Astrocyte (in vitro differentiated cells and primary cell): ENCODE measurements around the gene CIAO3. TPM values are rescaled to one million over a fixed set of nuclear protein-coding genes. Genes with fewer than 3 reads are reported as not detected.

Experiments
- DNase-seq: peaks from one replicate; pipeline ENCODE4 v3.0.0-alpha.2; 2010; ENCODE audit warnings: low read depth
- FAIRE-seq: peaks from 2 replicates; lab custom pipeline; 2011; peaks lifted over from hg19 to GRCh38; lab: Jason Lieb, UNC
- H2AFZ ChIP-seq: 2 replicates; pipeline ENCODE4 v1.6.0; 2012; ENCODE audit warnings: low read depth, low read length, inconsistent platforms
- H3K27ac ChIP-seq: 2 replicates; pipeline ENCODE4 v1.5.1; 2011; ENCODE audit warnings: low read depth, low read length, inconsistent platforms
- H3K27me3 ChIP-seq: 2 replicates; pipeline ENCODE4 v1.6.0; 2011; ENCODE audit warnings: low read length, inconsistent platforms; ENCODE audit not compliant: insufficient read depth
- H3K36me3 ChIP-seq: 2 replicates; pipeline ENCODE4 v1.5.1; 2011; ENCODE audit warnings: low read length, inconsistent platforms; ENCODE audit not compliant: insufficient read depth
- H3K4me1 ChIP-seq: 2 replicates; pipeline ENCODE4 v1.5.1; 2011; ENCODE audit warnings: low read length, inconsistent platforms; ENCODE audit not compliant: insufficient read depth
- H3K4me2 ChIP-seq: 2 replicates; pipeline ENCODE4 v1.6.0; 2012; ENCODE audit warnings: low read length, inconsistent platforms
- H3K4me3 ChIP-seq: 2 replicates; pipeline ENCODE4 v1.5.1; 2011; ENCODE audit warnings: low read depth, mild to moderate bottlenecking, low read length, inconsistent platforms; ENCODE audit not compliant: insufficient read depth
- H3K79me2 ChIP-seq: 2 replicates; pipeline ENCODE4 v1.6.0; 2012; ENCODE audit warnings: mild to moderate bottlenecking, low read length, inconsistent platforms; ENCODE audit not compliant: insufficient read depth
- H3K9ac ChIP-seq: 2 replicates; pipeline ENCODE4 v1.6.0; 2012; ENCODE audit warnings: mild to moderate bottlenecking, low read length, inconsistent platforms
- H3K9me3 ChIP-seq: 2 replicates; pipeline ENCODE4 v1.5.1; 2012; ENCODE audit warnings: low read depth, mild to moderate bottlenecking, low read length, inconsistent platforms; ENCODE audit not compliant: insufficient read depth
- H4K20me1 ChIP-seq: 2 replicates; pipeline ENCODE4 v1.6.0; 2012; ENCODE audit warnings: low read length, inconsistent platforms; ENCODE audit not compliant: insufficient read depth
- H3K27ac Mint-ChIP-seq: one replicate; pipeline ENCODE4 v1.8.0; 2021; ENCODE audit warnings: mild to moderate bottlenecking, mixed read lengths; ENCODE audit not compliant: unreplicated experiment
- H3K27me3 Mint-ChIP-seq: one replicate; pipeline ENCODE4 v1.8.0; 2021; ENCODE audit warnings: low read depth, mixed read lengths; ENCODE audit not compliant: unreplicated experiment
- H3K36me3 Mint-ChIP-seq: one replicate; pipeline ENCODE4 v1.8.0; 2021; ENCODE audit warnings: low read depth, mixed read lengths; ENCODE audit not compliant: unreplicated experiment
- H3K4me1 Mint-ChIP-seq: one replicate; pipeline ENCODE4 v1.8.0; 2021; ENCODE audit warnings: low read depth, mixed read lengths; ENCODE audit not compliant: unreplicated experiment
- H3K4me3 Mint-ChIP-seq: one replicate; pipeline ENCODE4 v1.8.0; 2021; ENCODE audit warnings: mild to moderate bottlenecking, moderate library complexity, mixed read lengths; ENCODE audit not compliant: unreplicated experiment
- H3K9me3 Mint-ChIP-seq: one replicate; pipeline ENCODE4 v1.8.0; 2021; ENCODE audit warnings: mild to moderate bottlenecking, mixed read lengths; ENCODE audit not compliant: unreplicated experiment
- CTCF ChIP-seq: IDR thresholded peaks from 2 replicates; pipeline ENCODE4 v1.5.1; 2011; ENCODE audit warnings: low read depth, mild to moderate bottlenecking, inconsistent platforms, low read length, moderate library complexity; ENCODE audit not compliant: insufficient read depth
- EZH2 ChIP-seq: IDR thresholded peaks from 2 replicates; pipeline ENCODE4 v1.6.1; 2012; ENCODE audit warnings: mild to moderate bottlenecking, low read length, inconsistent platforms; ENCODE audit not compliant: insufficient read depth
- total RNA-seq: library from RNA; stranded (reverse); gene quantifications from 2 replicates; pipeline ENCODE4 v1.2.1, GENCODE V29; 2021

Gene CIAO3
- total RNA-seq, 1 donor from 2014 or later = 19.6 TPM

- H2AFZ ChIP-seq = no peak overlapping the region
- H3K4me1 Mint-ChIP-seq = no peaks in the 10 kb centered on the region
- no peaks in the 10 kb centered on the region for H3K36me3 Mint-ChIP-seq
- H3K79me2 ChIP-seq = no peaks in the 10 kb centered on the region
- TF ChIP-seq CTCF (no peak), EZH2 (no peak)
- H3K36me3 ChIP-seq = no peaks in the 10 kb centered on the region
- no peaks in the 10 kb centered on the region for H3K27me3 ChIP-seq
- no peaks in the 10 kb centered on the region for H4K20me1 ChIP-seq
- no peaks in the 10 kb centered on the region for H3K9me3 Mint-ChIP-seq
- FAIRE-seq (no peak), DNase-seq (no peak)
- no peak overlapping the region for H3K27ac ChIP-seq
- no peak overlapping the region for H3K4me2 ChIP-seq
- peaks cover 6% of the 10 kb centered on the region for H3K27me3 Mint-ChIP-seq
- H3K9ac ChIP-seq = no peak overlapping the region
- no peaks in the 10 kb centered on the region for H3K9me3 ChIP-seq
- H3K4me3 Mint-ChIP-seq = no peak overlapping the region
- H3K4me3 ChIP-seq = no peak overlapping the region
- H3K4me1 ChIP-seq = no peaks in the 10 kb centered on the region
- no peak overlapping the region for H3K27ac Mint-ChIP-seq
These were observed 27.0 kb upstream of the CIAO3 start for GRCh38 chr16:767743-768235.

- Histone ChIP-seq H3K4me2 (no peak overlapping the region), H3K27ac (no peak overlapping the region), H3K27me3 (no peaks in the 10 kb centered on the region), H4K20me1 (no peaks in the 10 kb centered on the region), H3K36me3 (no peaks in the 10 kb centered on the region), H3K79me2 (no peaks in the 10 kb centered on the region), H3K9me3 (no peaks in the 10 kb centered on the region), H3K4me1 (no peaks in the 10 kb centered on the region), H3K4me3 (no peak overlapping the region), H3K9ac (no peak overlapping the region), H2AFZ (no peak overlapping the region)
- DNase-seq = no peak
- Mint-ChIP-seq H3K27me3 (peaks cover 6% of the 10 kb centered on the region), H3K36me3 (no peaks in the 10 kb centered on the region), H3K4me3 (no peak overlapping the region), H3K4me1 (no peaks in the 10 kb centered on the region), H3K27ac (no peak overlapping the region), H3K9me3 (no peaks in the 10 kb centered on the region)
- TF ChIP-seq CTCF (no peak), EZH2 (no peak)
- FAIRE-seq = no peak
These were observed 26.2 kb upstream of the CIAO3 start for GRCh38 chr16:766820-767640.
